GM23338 (cell line): ENCODE results near the gene C1orf21. TPM values are rescaled to one million over a fixed set of nuclear protein-coding genes. Genes with fewer than 3 reads are reported as not detected.

ENCODE experiments used
- ATAC-seq: fragments of 200-7000 bp; cut with Tn5 transposase; 3 replicates; pipeline ENCODE4 v1.9.1; 2020
- DNase-seq: peaks from one replicate; pipeline ENCODE4 v3.0.0-alpha.2; 2015; ENCODE audit warnings: low spot score
- H2AFZ ChIP-seq: fragments of 200-600 bp; sonication (generic); 2 replicates; pipeline ENCODE4 v1.8.0; 2016; ENCODE audit warnings: antibody characterized with exemption, mild to moderate bottlenecking, moderate library complexity
- H3F3A ChIP-seq: fragments of 200-600 bp; sonication (generic); replicated peaks from 2 replicates; pipeline ENCODE4 v1.8.0; 2017; ENCODE audit warnings: antibody characterized with exemption, mixed run types, low read depth
- H3K27ac ChIP-seq: fragments of 200-600 bp; sonication (generic); 2 replicates; pipeline ENCODE4 v1.6.1; 2016; ENCODE audit warnings: low read depth
- H3K27me3 ChIP-seq: fragments of 200-600 bp; sonication (generic); 2 replicates; pipeline ENCODE4 v1.8.0; 2016; ENCODE audit warnings: mild to moderate bottlenecking, mixed run types, moderate library complexity; ENCODE audit not compliant: insufficient read depth
- H3K36me3 ChIP-seq: fragments of 200-600 bp; sonication (generic); 2 replicates; pipeline ENCODE4 v1.8.0; 2016; ENCODE audit warnings: mild to moderate bottlenecking; ENCODE audit not compliant: insufficient read depth
- H3K4me1 ChIP-seq: fragments of 200-600 bp; sonication (generic); 2 replicates; pipeline ENCODE4 v1.8.0; 2016; ENCODE audit warnings: mild to moderate bottlenecking, moderate library complexity; ENCODE audit not compliant: insufficient read depth
- H3K4me2 ChIP-seq: fragments of 200-600 bp; sonication (generic); 2 replicates; pipeline ENCODE4 v1.7.1; 2017; ENCODE audit warnings: mixed run types
- H3K4me3 ChIP-seq: fragments of 200-600 bp; sonication (generic); 2 replicates; pipeline ENCODE4 v1.6.1; 2016; ENCODE audit warnings: mixed run types
- H3K79me2 ChIP-seq: fragments of 200-600 bp; sonication (generic); replicated peaks from 2 replicates; pipeline ENCODE4 v1.8.0; 2017; ENCODE audit warnings: mild to moderate bottlenecking; ENCODE audit not compliant: insufficient read depth
- H3K9me2 ChIP-seq: fragments of 200-600 bp; sonication (generic); 2 replicates; pipeline ENCODE4 v1.8.0; 2017; ENCODE audit not compliant: insufficient read depth
- H4K20me1 ChIP-seq: fragments of 200-600 bp; sonication (generic); replicated peaks from 2 replicates; pipeline ENCODE4 v1.8.0; 2017; ENCODE audit warnings: mild to moderate bottlenecking; ENCODE audit not compliant: insufficient read depth
- H3K27ac Mint-ChIP-seq: 2 replicates; pipeline ENCODE4 v1.8.0; 2020; ENCODE audit warnings: inconsistent platforms, mild to moderate bottlenecking, moderate library complexity, mixed read lengths
- H3K27me3 Mint-ChIP-seq: 3 replicates; pipeline ENCODE4 v1.8.0; 2022; ENCODE audit warnings: low read depth, mild to moderate bottlenecking, moderate library complexity, mixed read lengths, inconsistent platforms; ENCODE audit not compliant: insufficient read depth, poor library complexity
- H3K36me3 Mint-ChIP-seq: 3 replicates; pipeline ENCODE4 v1.8.0; 2021; ENCODE audit warnings: low read depth, mild to moderate bottlenecking, inconsistent platforms, moderate library complexity, mixed read lengths
- H3K4me1 Mint-ChIP-seq: 3 replicates; pipeline ENCODE4 v1.8.0; 2020; ENCODE audit warnings: mild to moderate bottlenecking, inconsistent platforms, mixed read lengths
- H3K4me3 Mint-ChIP-seq: 3 replicates; pipeline ENCODE4 v1.8.0; 2021; ENCODE audit warnings: moderate library complexity, mild to moderate bottlenecking, inconsistent platforms, mixed read lengths
- H3K9me3 Mint-ChIP-seq: 3 replicates; pipeline ENCODE4 v1.8.0; 2020; ENCODE audit warnings: moderate library complexity, mild to moderate bottlenecking, inconsistent platforms, mixed read lengths
- CREB1 ChIP-seq: fragments of 250-450 bp; sonication (Bioruptor Pico); IDR thresholded peaks from 2 replicates; pipeline ENCODE4 v1.5.0; 2020; ENCODE audit warnings: low read depth, mild to moderate bottlenecking, moderate library complexity
- ETS1 ChIP-seq: IDR thresholded peaks from 2 replicates; pipeline ENCODE4 v1.6.1; 2016; ENCODE audit warnings: antibody characterized with exemption
- EZH2 ChIP-seq: fragments of 200-600 bp; sonication (generic); IDR thresholded peaks from one replicate; pipeline ENCODE4 v1.8.0; 2017; ENCODE audit warnings: antibody characterized with exemption, mild to moderate bottlenecking, low read depth; ENCODE audit not compliant: unreplicated experiment
- EZH2phosphoT487 ChIP-seq: fragments of 200-600 bp; sonication (generic); IDR thresholded peaks from one replicate; pipeline ENCODE4 v1.8.1; 2018; ENCODE audit warnings: antibody characterized with exemption; ENCODE audit not compliant: unreplicated experiment
- JUNB ChIP-seq: IDR thresholded peaks from one replicate; pipeline ENCODE4 v1.6.1; 2016; ENCODE audit warnings: antibody characterized with exemption; ENCODE audit not compliant: unreplicated experiment
- NANOG ChIP-seq: IDR thresholded peaks from 2 replicates; pipeline ENCODE4 v1.6.1; 2016; ENCODE audit warnings: antibody characterized with exemption, borderline replicate concordance
- POLR2AphosphoS5 ChIP-seq: IDR thresholded peaks from 2 replicates; pipeline ENCODE4 v1.6.1; 2016; ENCODE audit warnings: antibody characterized with exemption, low read depth
- REST ChIP-seq: IDR thresholded peaks from one replicate; pipeline ENCODE4 v1.6.1; 2018; ENCODE audit warnings: antibody characterized with exemption; ENCODE audit not compliant: unreplicated experiment
- STAT1 ChIP-seq: IDR thresholded peaks from one replicate; pipeline ENCODE4 v1.6.1; 2016; ENCODE audit warnings: antibody characterized with exemption; ENCODE audit not compliant: unreplicated experiment
- ZNF114 ChIP-seq: fragments of 250-450 bp; sonication (Bioruptor Pico); IDR thresholded peaks from 2 replicates; pipeline ENCODE4 v1.5.0; 2020; ENCODE audit warnings: mild to moderate bottlenecking, moderate library complexity
- ZNF462 ChIP-seq: fragments of 250-450 bp; sonication (Bioruptor Pico); IDR thresholded peaks from 2 replicates; pipeline ENCODE4 v1.5.0; 2020; ENCODE audit warnings: mild to moderate bottlenecking, moderate library complexity
- polyA plus RNA-seq: library from polyadenylated mRNA; unstranded; fragments of >200 nt; fragmentation: Nextera tagmentation; extraction: Ambion mirVana; gene quantifications from 2 replicates; pipeline ENCODE4 v1.2.1, GENCODE V29; 2016
- total RNA-seq: library from RNA; depleted of rRNA; stranded (reverse); fragments of >200 nt; shearing (Covaris generic); gene quantifications from 2 replicates; pipeline ENCODE4 v1.2.3, GENCODE V29; 2014

The C1orf21 gene
- total and polyA plus RNA-seq, 2 experiments from 2014 or later, result 28.0 to 40.4 TPM

GRCh38 chr1:184405801-184406142, 18.9 kb downstream of the C1orf21 start:
- H3K27ac Mint-ChIP-seq, result no peak overlapping the region
- peaks cover 94% of the 10 kb centered on the region for H3K79me2 ChIP-seq
- no peaks in the 10 kb centered on the region for H3K36me3 ChIP-seq
- ATAC-seq, result no peak
- H3K4me1 ChIP-seq, result peaks cover 44% of the 10 kb centered on the region
- no peak for DNase-seq
- H3K9me3 Mint-ChIP-seq, result no peaks in the 10 kb centered on the region
- no peaks in the 10 kb centered on the region; the same call in 1 of the 2 replicates for H4K20me1 ChIP-seq
- no peaks in the 10 kb centered on the region; the same call in 1 of the 2 replicates for H3F3A ChIP-seq
- no peaks in the 10 kb centered on the region for H3K9me2 ChIP-seq
- H3K36me3 Mint-ChIP-seq, result no peaks in the 10 kb centered on the region
- no peak overlapping the region for H2AFZ ChIP-seq
- no peak overlapping the region for H3K4me2 ChIP-seq
- no peaks in the 10 kb centered on the region for H3K27me3 Mint-ChIP-seq
- no peaks in the 10 kb centered on the region for H3K27me3 ChIP-seq
- TF ChIP-seq JUNB (no peak), EZH2phosphoT487 (no peak), POLR2AphosphoS5 (no peak), EZH2 (no peak), ZNF114 (no peak), NANOG (no peak)
- peaks cover 50% of the 10 kb centered on the region for H3K4me1 Mint-ChIP-seq
- H3K4me3 Mint-ChIP-seq, result no peak overlapping the region
- H3K4me3 ChIP-seq, result no peak overlapping the region
- H3K27ac ChIP-seq, result no peak overlapping the region

GRCh38 chr1:184406479-184406878, 19.6 kb downstream of the C1orf21 start:
- Mint-ChIP-seq H3K9me3 (no peaks in the 10 kb centered on the region), H3K27me3 (no peaks in the 10 kb centered on the region), H3K36me3 (no peaks in the 10 kb centered on the region), H3K4me1 (peaks cover 50% of the 10 kb centered on the region), H3K27ac (no peak overlapping the region), H3K4me3 (no peak overlapping the region)
- H3K9me2 ChIP-seq, result no peaks in the 10 kb centered on the region
- no peak overlapping the region for H3K27ac ChIP-seq
- H3K4me3 ChIP-seq, result no peak overlapping the region
- peaks cover 94% of the 10 kb centered on the region for H3K79me2 ChIP-seq
- no peak overlapping the region for H2AFZ ChIP-seq
- no peaks in the 10 kb centered on the region for H3K27me3 ChIP-seq
- peaks cover 44% of the 10 kb centered on the region for H3K4me1 ChIP-seq
- H3F3A ChIP-seq, result no peaks in the 10 kb centered on the region; the same call in 1 of the 2 replicates
- H3K36me3 ChIP-seq, result no peaks in the 10 kb centered on the region
- H3K4me2 ChIP-seq, result no peak overlapping the region
- no peaks in the 10 kb centered on the region; the same call in 1 of the 2 replicates for H4K20me1 ChIP-seq
- ATAC-seq (no peak), DNase-seq (no peak)
- TF ChIP-seq REST, result no peak
- TF ChIP-seq ZNF462 (CRISPR knock-in tag), result no peak
- TF ChIP-seq STAT1, result no peak
- no peak for TF ChIP-seq POLR2AphosphoS5
- TF ChIP-seq EZH2, result no peak
- TF ChIP-seq NANOG, result no peak
- TF ChIP-seq EZH2phosphoT487, result no peak
- no peak for TF ChIP-seq ETS1
- no peak for TF ChIP-seq CREB1 (CRISPR knock-in tag)
- TF ChIP-seq ZNF114, result no peak
- no peak for TF ChIP-seq JUNB
